Activated CD8-positive, alpha-beta memory T cell treated with anti-CD3 and anti-CD28 coated beads, Interleukin-2, amount 50 U/mL, for 24 hours (primary cell): ENCODE results near the gene IL17REL.

Experiments used
- DNase-seq: peaks from one replicate; pipeline ENCODE4 v3.0.0-alpha.2; 2020; ENCODE audit errors: extremely low read depth

Gene IL17REL

GRCh38 chr22:50012211-50013181 lies at the start of gene IL17REL:
TSS of gene IL17REL (minus strand) at chr22:50012765. CDS start at chr22:50012646, 119 bp downstream.
- DNase-seq: no peak

- no peak for DNase-seq
Observed at GRCh38 chr22:50061824-50062355, 49.3 kb upstream of the IL17REL start.

DNA sequence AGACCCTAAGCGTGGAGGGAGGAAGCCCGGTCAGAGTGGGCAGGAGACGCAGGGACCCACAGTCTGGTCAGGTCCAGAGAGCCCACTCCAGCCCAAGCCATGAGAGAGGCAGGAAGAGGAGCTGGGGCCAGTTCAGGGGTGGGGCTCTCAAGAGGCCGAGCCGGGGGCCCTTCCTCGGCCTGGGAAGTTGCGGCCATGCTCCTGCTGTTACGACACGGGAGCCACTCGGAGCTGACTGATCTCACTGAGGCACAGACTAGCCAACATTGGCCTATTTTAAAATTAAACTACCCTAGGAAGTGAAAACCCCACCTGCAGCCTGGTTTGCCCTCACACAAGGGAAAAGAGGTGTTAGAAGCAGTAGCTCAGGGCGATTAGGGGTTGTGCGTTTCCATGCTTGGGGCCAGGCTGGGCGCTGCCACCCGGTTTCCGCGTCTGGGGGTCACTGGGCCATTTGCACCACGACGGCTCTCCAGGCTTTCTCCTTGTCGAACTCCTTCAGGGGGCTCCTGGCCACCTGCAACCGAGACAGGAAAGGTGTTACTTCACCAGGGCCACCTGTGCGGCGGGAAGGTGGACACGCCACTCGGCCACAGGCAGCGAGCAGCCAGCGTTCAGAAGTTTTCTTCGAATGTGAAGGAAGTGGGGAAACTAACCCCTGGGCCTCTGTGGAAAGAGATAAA lies 48.7 kb upstream of the IL17REL start:
- DNase-seq: no peak

- no peak for DNase-seq
Observed at GRCh38 chr22:50060441-50061140, 48.0 kb upstream of the IL17REL start.

GRCh38 chr22:50059881-50060262 lies 47.3 kb upstream of the IL17REL start:
- DNase-seq: no peak

GRCh38 chr22:50058906-50059880 lies 46.6 kb upstream of the IL17REL start:
- no peak for DNase-seq

DNA sequence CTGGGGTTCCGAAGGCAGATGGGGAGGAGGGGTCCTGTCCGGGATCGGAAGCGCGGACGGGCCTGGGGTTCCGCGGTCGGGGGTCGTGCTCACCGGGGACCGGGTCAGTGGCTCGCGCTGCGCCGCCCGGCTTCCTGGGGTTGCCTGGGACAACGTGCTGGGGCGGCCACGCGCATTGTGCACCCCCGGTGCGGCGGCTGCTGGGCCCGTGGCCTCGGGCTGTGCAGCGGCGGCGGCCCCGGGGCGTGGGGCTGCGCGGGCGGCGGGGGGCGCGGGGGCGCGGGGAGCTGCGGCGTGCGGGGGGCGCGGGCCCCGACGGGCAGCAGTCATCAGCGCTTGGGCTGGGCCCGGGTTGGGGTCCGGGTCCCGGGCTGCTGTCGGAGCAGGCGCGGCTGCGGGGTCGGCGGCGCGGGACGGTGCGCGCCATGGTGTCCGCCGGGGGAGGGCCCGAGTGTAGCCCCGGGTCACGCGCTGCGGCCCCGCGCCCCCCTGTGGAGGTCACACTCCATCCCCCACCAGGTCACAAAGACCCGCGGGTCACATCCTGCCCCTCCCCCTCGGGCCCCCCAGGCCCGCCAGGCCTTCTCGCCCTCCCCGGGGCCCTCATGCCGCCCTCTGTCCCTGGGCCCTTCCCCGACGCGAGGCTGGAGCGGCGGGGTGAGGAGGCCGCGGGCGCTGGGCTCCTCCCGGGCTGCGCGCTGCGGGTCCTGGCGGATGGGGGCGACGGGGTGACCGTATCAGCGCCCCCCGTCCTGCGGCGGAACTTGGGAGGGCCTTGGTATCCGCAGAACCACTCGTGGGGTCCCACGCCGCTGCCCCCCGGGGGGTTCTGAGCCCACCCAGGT lies 45.7 kb upstream of the IL17REL start, which contains the start of gene TTLL8:
TTLL8 (minus strand) TSS at position 238 of the 845 bp plus-strand sequence.
- DNase-seq: no peak

DNA sequence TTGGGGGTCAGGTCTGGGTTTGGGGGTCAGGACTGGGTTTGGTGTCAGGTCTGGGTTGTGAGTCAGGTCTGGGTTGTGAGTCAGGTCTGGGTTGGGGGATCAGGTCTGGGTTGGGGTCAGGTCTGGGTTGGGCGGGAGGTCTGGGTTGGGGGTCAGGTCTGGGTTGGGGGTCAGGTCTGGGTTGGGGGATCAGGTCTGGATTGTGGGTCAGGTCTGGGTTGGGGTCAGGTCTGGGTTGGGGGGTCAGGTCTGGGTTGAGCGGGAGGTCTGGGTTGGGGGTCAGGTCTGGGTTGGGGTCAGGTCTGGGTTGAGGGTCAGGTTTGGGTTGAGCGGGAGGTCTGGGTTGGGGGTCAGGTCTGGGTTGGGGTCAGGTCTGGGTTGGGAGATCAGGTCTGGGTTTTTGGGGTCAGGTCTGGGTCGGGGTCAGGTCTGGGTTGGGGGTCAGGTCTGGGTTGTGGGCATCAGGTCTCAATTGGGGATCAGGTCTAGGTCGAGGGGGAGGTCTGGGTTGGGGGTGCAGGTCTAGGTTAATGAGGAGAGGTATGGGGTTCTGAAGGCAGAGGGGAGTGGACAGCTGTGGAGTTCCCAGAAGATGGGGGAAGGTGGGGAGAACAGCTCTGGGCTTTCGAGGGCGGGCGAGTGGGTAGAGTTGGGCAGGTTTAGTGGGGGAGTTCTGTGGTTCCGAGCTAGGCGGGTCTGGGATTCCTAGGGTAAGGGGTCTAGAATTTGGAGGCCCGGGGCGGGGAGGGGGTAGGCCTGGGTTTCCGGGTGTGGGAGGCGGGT lies 44.9 kb upstream of the IL17REL start:
- no peak for DNase-seq

- DNase-seq: no peak
Observed at GRCh38 chr22:50056214-50056972, 43.8 kb upstream of the IL17REL start.

- no peak for DNase-seq
Observed at GRCh38 chr22:50053861-50054260, 41.3 kb upstream of the IL17REL start.

DNA sequence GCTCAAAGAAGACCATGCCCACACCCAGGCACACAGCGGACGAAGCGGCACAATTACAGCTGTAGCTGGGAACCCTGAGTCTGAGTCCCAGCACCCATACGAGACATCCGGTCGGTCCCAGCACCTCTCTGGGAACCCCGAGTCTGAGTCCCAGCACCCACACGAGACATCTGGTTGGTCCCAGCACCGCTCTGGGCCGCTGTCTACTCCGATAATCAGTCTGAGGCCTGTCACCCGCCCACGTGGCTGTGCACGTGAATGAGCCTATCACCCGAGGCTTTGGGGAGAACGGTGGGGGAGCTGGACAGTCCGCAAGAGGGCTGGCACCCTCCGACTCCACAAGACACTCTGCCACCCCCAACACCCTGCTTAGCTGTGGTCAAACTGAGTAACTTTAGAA lies 39.4 kb upstream of the IL17REL start:
- no peak for DNase-seq

GRCh38 chr22:50049299-50050195 lies 37.0 kb upstream of the IL17REL start:
- no peak for DNase-seq

GRCh38 chr22:50048836-50049235 lies 36.3 kb upstream of the IL17REL start:
- no peak for DNase-seq

- DNase-seq: no peak
Observed at GRCh38 chr22:50048061-50048765, 35.6 kb upstream of the IL17REL start.

GRCh38 chr22:50047346-50047745 lies 34.8 kb upstream of the IL17REL start:
- DNase-seq: no peak

GRCh38 chr22:50046481-50047245 lies 34.1 kb upstream of the IL17REL start:
- no peak for DNase-seq
